ENCODE results near the gene BANK1.

BANK1 gene

DNA sequence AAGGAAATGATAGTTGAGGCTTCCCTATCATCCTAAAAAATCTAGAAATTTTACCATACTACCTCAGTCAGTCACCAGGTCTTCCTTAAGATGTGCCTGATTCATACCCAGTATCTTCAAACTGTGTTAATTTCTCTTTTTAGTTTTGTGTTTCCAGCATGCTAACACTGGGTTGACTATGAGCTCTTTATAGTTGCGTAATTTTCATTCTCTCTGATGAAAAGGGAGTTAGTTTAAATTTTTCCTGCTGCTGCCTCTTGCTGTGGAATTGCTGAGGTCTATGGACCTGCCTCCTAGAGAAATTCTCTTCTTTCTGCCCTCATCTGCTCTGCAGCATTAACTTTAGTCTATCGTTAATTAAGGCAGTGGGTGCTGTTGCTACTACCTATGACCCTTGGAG lies 66.6 kb downstream of the BANK1 start:
- no peaks in the 10 kb centered on the region for H3K27me3 ChIP-seq (ENCODE audit: insufficient read depth, low read depth)
- no peak overlapping the region for H3K4me3 ChIP-seq (IDR thresholded peaks at IDR 0.05; ENCODE audit: insufficient read depth, low read depth, low read length)
- no peak overlapping the region for H3K9ac ChIP-seq
- no peaks in the 10 kb centered on the region for H3K4me1 ChIP-seq (ENCODE audit: low read depth, poor library complexity, severe bottlenecking)
- TF ChIP-seq, protein P1, sequence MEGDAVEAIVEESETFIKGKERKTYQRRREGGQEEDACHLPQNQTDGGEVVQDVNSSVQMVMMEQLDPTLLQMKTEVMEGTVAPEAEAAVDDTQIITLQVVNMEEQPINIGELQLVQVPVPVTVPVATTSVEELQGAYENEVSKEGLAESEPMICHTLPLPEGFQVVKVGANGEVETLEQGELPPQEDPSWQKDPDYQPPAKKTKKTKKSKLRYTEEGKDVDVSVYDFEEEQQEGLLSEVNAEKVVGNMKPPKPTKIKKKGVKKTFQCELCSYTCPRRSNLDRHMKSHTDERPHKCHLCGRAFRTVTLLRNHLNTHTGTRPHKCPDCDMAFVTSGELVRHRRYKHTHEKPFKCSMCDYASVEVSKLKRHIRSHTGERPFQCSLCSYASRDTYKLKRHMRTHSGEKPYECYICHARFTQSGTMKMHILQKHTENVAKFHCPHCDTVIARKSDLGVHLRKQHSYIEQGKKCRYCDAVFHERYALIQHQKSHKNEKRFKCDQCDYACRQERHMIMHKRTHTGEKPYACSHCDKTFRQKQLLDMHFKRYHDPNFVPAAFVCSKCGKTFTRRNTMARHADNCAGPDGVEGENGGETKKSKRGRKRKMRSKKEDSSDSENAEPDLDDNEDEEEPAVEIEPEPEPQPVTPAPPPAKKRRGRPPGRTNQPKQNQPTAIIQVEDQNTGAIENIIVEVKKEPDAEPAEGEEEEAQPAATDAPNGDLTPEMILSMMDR (conservative IDR thresholded peaks at IDR 0.05; ENCODE audit: low read depth, low read length): no peak
- H3K27ac ChIP-seq: no peak overlapping the region
- H3K79me2 ChIP-seq (ENCODE audit: insufficient read depth, low read depth): no peaks in the 10 kb centered on the region
- H3K4me2 ChIP-seq: no peak overlapping the region
- H2AFZ ChIP-seq (ENCODE audit: low read depth): no peak overlapping the region
- H3K36me3 ChIP-seq (ENCODE audit: insufficient read depth): no peaks in the 10 kb centered on the region
- H4K20me1 ChIP-seq (ENCODE audit: insufficient read depth): no peaks in the 10 kb centered on the region

GRCh38 chr4:101858641-101859040 lies 68.1 kb downstream of the BANK1 start:
- no peaks in the 10 kb centered on the region for H4K20me1 ChIP-seq (ENCODE audit: insufficient read depth)
- no peaks in the 10 kb centered on the region for H3K36me3 ChIP-seq (ENCODE audit: insufficient read depth)
- TF ChIP-seq, protein P1 (conservative IDR thresholded peaks at IDR 0.05; ENCODE audit: low read depth, low read length): no peak
- H3K27me3 ChIP-seq (ENCODE audit: insufficient read depth, low read depth): no peaks in the 10 kb centered on the region
- no peaks in the 10 kb centered on the region for H3K4me1 ChIP-seq (ENCODE audit: low read depth, poor library complexity, severe bottlenecking)
- H3K9ac ChIP-seq: no peak overlapping the region
- no peak overlapping the region for H3K4me2 ChIP-seq
- no peaks in the 10 kb centered on the region for H3K79me2 ChIP-seq (ENCODE audit: insufficient read depth, low read depth)
- H3K27ac ChIP-seq: no peak overlapping the region
- H2AFZ ChIP-seq (ENCODE audit: low read depth): no peak overlapping the region
- no peak overlapping the region for H3K4me3 ChIP-seq (IDR thresholded peaks at IDR 0.05; ENCODE audit: insufficient read depth, low read depth, low read length)

DNA sequence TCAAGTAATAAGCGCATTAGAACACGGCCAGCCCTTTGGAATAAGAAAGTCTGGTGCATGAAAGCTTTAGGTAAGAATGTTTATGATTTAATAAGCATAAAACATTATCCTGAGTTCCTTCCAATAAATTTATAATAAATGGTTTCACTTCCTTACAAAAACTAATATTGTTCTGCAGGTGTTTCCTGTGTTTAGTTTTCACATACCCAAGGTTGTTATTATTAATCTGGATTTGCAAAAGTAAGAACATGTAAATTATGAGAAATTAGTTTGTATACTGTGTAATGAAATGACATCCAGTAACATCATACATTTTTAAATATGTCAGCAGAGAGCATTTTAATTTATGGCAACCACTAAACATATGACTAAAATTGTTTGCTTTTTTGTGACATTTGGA lies 72.1 kb downstream of the BANK1 start:
- H3K79me2 ChIP-seq (ENCODE audit: insufficient read depth, low read depth): no peaks in the 10 kb centered on the region
- no peaks in the 10 kb centered on the region for H3K4me1 ChIP-seq (ENCODE audit: low read depth, poor library complexity, severe bottlenecking)
- TF ChIP-seq, protein P1 (conservative IDR thresholded peaks at IDR 0.05; ENCODE audit: low read depth, low read length): no peak
- no peaks in the 10 kb centered on the region for H4K20me1 ChIP-seq (ENCODE audit: insufficient read depth)
- H3K4me2 ChIP-seq: no peak overlapping the region
- no peak overlapping the region for H2AFZ ChIP-seq (ENCODE audit: low read depth)
- H3K4me3 ChIP-seq (IDR thresholded peaks at IDR 0.05; ENCODE audit: insufficient read depth, low read depth, low read length): no peak overlapping the region
- H3K36me3 ChIP-seq (ENCODE audit: insufficient read depth): no peaks in the 10 kb centered on the region
- no peak overlapping the region for H3K9ac ChIP-seq
- H3K27me3 ChIP-seq (ENCODE audit: insufficient read depth, low read depth): no peaks in the 10 kb centered on the region
- no peak overlapping the region for H3K27ac ChIP-seq

GRCh38 chr4:101864660-101865059 lies 74.1 kb downstream of the BANK1 start:
- Histone ChIP-seq H3K9ac (no peak overlapping the region), H3K27ac (no peak overlapping the region), H3K79me2 (ENCODE audit: insufficient read depth, low read depth) (no peaks in the 10 kb centered on the region), H3K4me2 (no peak overlapping the region), H2AFZ (ENCODE audit: low read depth) (no peak overlapping the region), H3K36me3 (ENCODE audit: insufficient read depth) (no peaks in the 10 kb centered on the region), H3K4me1 (ENCODE audit: low read depth, poor library complexity, severe bottlenecking) (no peaks in the 10 kb centered on the region), H3K27me3 (ENCODE audit: insufficient read depth, low read depth) (no peaks in the 10 kb centered on the region), H4K20me1 (ENCODE audit: insufficient read depth) (no peaks in the 10 kb centered on the region), H3K4me3 (IDR thresholded peaks at IDR 0.05; ENCODE audit: insufficient read depth, low read depth, low read length) (no peak overlapping the region)
- TF ChIP-seq, protein P1 (conservative IDR thresholded peaks at IDR 0.05; ENCODE audit: low read depth, low read length): no peak
